Neural cell (in vitro differentiated cells): Measurements from ENCODE around the gene PDE1C. TPM values are rescaled to one million over a fixed set of nuclear protein-coding genes. Genes with fewer than 3 reads are reported as not detected.

ENCODE experiments used
- H2AFZ ChIP-seq: fragments of 200-600, 300-800 bp; sonication (generic), shearing (Covaris generic); 2 replicates; pipeline ENCODE4 v1.6.0; 2014; ENCODE audit warnings: low read depth, mild to moderate bottlenecking, antibody characterized with exemption, low read length, moderate library complexity
- H3F3A ChIP-seq: fragments of 200-600 bp; shearing (Covaris generic); 2 replicates; pipeline ENCODE4 v1.6.1; 2016; ENCODE audit warnings: mild to moderate bottlenecking, moderate library complexity, mixed read lengths, antibody characterized with exemption, low read length; ENCODE audit not compliant: insufficient read depth, poor library complexity, severe bottlenecking
- H3K27ac ChIP-seq: fragments of 200-600, 300-800 bp; sonication (generic), shearing (Covaris generic); 2 replicates; pipeline ENCODE4 v1.5.1; 2014; ENCODE audit warnings: mild to moderate bottlenecking, low read length, moderate library complexity
- H3K27me3 ChIP-seq: fragments of 300-800, 200-600 bp; sonication (generic), shearing (Covaris generic); 2 replicates; pipeline ENCODE4 v1.6.0; 2014; ENCODE audit warnings: mild to moderate bottlenecking, low read depth, low read length, moderate library complexity; ENCODE audit not compliant: insufficient read depth
- H3K36me3 ChIP-seq: fragments of 300-800, 200-600 bp; sonication (generic), shearing (Covaris generic); 2 replicates; pipeline ENCODE4 v1.5.1; 2014; ENCODE audit warnings: mild to moderate bottlenecking, antibody characterized with exemption, low read length, moderate library complexity; ENCODE audit not compliant: insufficient read depth
- H3K4me2 ChIP-seq: fragments of 300-800, 200-600 bp; sonication (generic), shearing (Covaris generic); 2 replicates; pipeline ENCODE4 v1.6.0; 2014; ENCODE audit warnings: mild to moderate bottlenecking, low read length
- H3K4me3 ChIP-seq: fragments of 300-800, 200-600 bp; sonication (generic), shearing (Covaris generic); 2 replicates; pipeline ENCODE4 v1.5.1; 2014; ENCODE audit warnings: mild to moderate bottlenecking, low read length, moderate library complexity
- H3K79me2 ChIP-seq: fragments of 200-600 bp; shearing (Covaris generic); replicated peaks from 2 replicates; pipeline ENCODE4 v1.6.0; 2014; ENCODE audit warnings: mild to moderate bottlenecking, low read length, moderate library complexity; ENCODE audit not compliant: insufficient read depth
- H3K9ac ChIP-seq: fragments of 300-800, 200-600 bp; sonication (generic), shearing (Covaris generic); 2 replicates; pipeline ENCODE4 v1.6.1; 2016; ENCODE audit warnings: mild to moderate bottlenecking, low read length, mixed read lengths
- H3K9me2 ChIP-seq: fragments of 200-600 bp; shearing (Covaris generic); 2 replicates; pipeline ENCODE4 v1.6.1; 2016; ENCODE audit warnings: mild to moderate bottlenecking, low read length, mixed read lengths; ENCODE audit not compliant: insufficient read depth
- H3K9me3 ChIP-seq: fragments of 200-600, 300-800 bp; sonication (generic), shearing (Covaris generic); 2 replicates; pipeline ENCODE4 v1.6.1; 2016; ENCODE audit warnings: mild to moderate bottlenecking, mixed run types, low read length, moderate library complexity, mixed read lengths
- H4K20me1 ChIP-seq: fragments of 200-600 bp; shearing (Covaris generic); 2 replicates; pipeline ENCODE4 v1.6.1; 2016; ENCODE audit warnings: mild to moderate bottlenecking, mixed run types; ENCODE audit not compliant: insufficient read depth
- MXI1 ChIP-seq: fragments of 450-650 bp; conservative IDR thresholded peaks from 2 replicates; pipeline ENCODE4 v1.6.1; 2014; ENCODE audit warnings: antibody characterized with exemption, mild to moderate bottlenecking; ENCODE audit not compliant: poor library complexity, severe bottlenecking
- POLR2AphosphoS5 ChIP-seq: IDR thresholded peaks from 2 replicates; pipeline ENCODE4 v1.6.1; 2012
- REST ChIP-seq: IDR thresholded peaks from 2 replicates; pipeline ENCODE4 v1.6.1; 2012; ENCODE audit warnings: borderline replicate concordance
- SMC3 ChIP-seq: fragments of 450-650 bp; conservative IDR thresholded peaks from 2 replicates; pipeline ENCODE4 v1.6.1; 2014; ENCODE audit warnings: antibody characterized with exemption, mild to moderate bottlenecking, moderate library complexity; ENCODE audit not compliant: poor library complexity
- TAF1 ChIP-seq: IDR thresholded peaks from 2 replicates; pipeline ENCODE4 v1.6.1; 2012; ENCODE audit warnings: low read depth
- polyA plus RNA-seq: library from polyadenylated mRNA; depleted of rRNA; stranded (reverse); fragments of >200 nt; gene quantifications from 2 replicates; pipeline ENCODE4 v1.2.3, GENCODE V29; 2014

PDE1C gene
- polyA plus RNA-seq, 1 donor from 2014 or later: 6.6 TPM

GRCh38 chr7:31702354-31702753, 367.9 kb downstream of the PDE1C start:
- Histone ChIP-seq H3K27ac (no peak overlapping the region), H4K20me1 (no peaks in the 10 kb centered on the region), H3K9ac (no peak overlapping the region), H2AFZ (no peak overlapping the region), H3K9me2 (no peaks in the 10 kb centered on the region), H3K36me3 (no peaks in the 10 kb centered on the region), H3K4me2 (no peak overlapping the region), H3F3A (no peaks in the 10 kb centered on the region), H3K9me3 (no peaks in the 10 kb centered on the region), H3K79me2 (no peaks in the 10 kb centered on the region), H3K27me3 (no peaks in the 10 kb centered on the region), H3K4me3 (no peak overlapping the region)
- TF ChIP-seq POLR2AphosphoS5 (no peak), TAF1 (no peak), MXI1 (no peak), REST (no peak), SMC3 (no peak)
